DND-41 (cell line): ENCODE data around the gene KLHL10.

Experiments used
- ATAC-seq: fragments of 200-7000 bp; cut with Tn5 transposase; 3 replicates; pipeline ENCODE4 v1.9.1; 2021; ENCODE audit warnings: low read depth; ENCODE audit not compliant: insufficient read depth
- DNase-seq: peaks from one replicate; pipeline ENCODE4 v3.0.0-alpha.2; 2020
- H2AFZ ChIP-seq: 2 replicates; pipeline ENCODE4 v1.6.0; 2012; ENCODE audit warnings: low read depth, low read length
- H3K27ac ChIP-seq: 2 replicates; pipeline ENCODE4 v1.5.1; 2012; ENCODE audit warnings: low read length, inconsistent platforms
- H3K27me3 ChIP-seq: fragments of 200-600 bp; sonication (generic); 2 replicates; pipeline ENCODE4 v1.6.0; 2012; ENCODE audit warnings: low read length, mild to moderate bottlenecking, inconsistent platforms; ENCODE audit not compliant: insufficient read depth, poor library complexity
- H3K36me3 ChIP-seq: 2 replicates; pipeline ENCODE4 v1.5.1; 2012; ENCODE audit warnings: low read length, inconsistent platforms; ENCODE audit not compliant: insufficient read depth
- H3K4me1 ChIP-seq: 2 replicates; pipeline ENCODE4 v1.5.1; 2012; ENCODE audit warnings: mild to moderate bottlenecking, low read length; ENCODE audit not compliant: insufficient read depth
- H3K4me2 ChIP-seq: 2 replicates; pipeline ENCODE4 v1.6.0; 2012; ENCODE audit warnings: mild to moderate bottlenecking, moderate library complexity, low read length, inconsistent platforms; ENCODE audit not compliant: insufficient read depth
- H3K4me3 ChIP-seq, 2 experiments: fragments of 200-600 bp in 1 of 2; shearing (Covaris generic) in 1 of 2; 2 replicates each; pipeline ENCODE4 v1.5.1; 2012 to 2016; ENCODE audit warnings: inconsistent platforms in 2 of 2, low read length in 2 of 2, mild to moderate bottlenecking in 2 of 2, low read depth in 1 of 2, moderate library complexity in 1 of 2
- H3K79me2 ChIP-seq: 2 replicates; pipeline ENCODE4 v1.6.0; 2012; ENCODE audit warnings: low read length, inconsistent platforms; ENCODE audit not compliant: insufficient read depth
- H3K9ac ChIP-seq: 2 replicates; pipeline ENCODE4 v1.6.0; 2012; ENCODE audit warnings: low read depth, mild to moderate bottlenecking, inconsistent platforms, low read length, moderate library complexity
- H3K9me3 ChIP-seq: 2 replicates; pipeline ENCODE4 v1.5.1; 2012; ENCODE audit warnings: low read length, moderate library complexity, mild to moderate bottlenecking, inconsistent platforms; ENCODE audit not compliant: insufficient read depth, severe bottlenecking
- H4K20me1 ChIP-seq: 2 replicates; pipeline ENCODE4 v1.6.0; 2012; ENCODE audit warnings: low read length; ENCODE audit not compliant: insufficient read depth
- CTCF ChIP-seq: IDR thresholded peaks from 2 replicates; pipeline ENCODE4 v1.5.1; 2012; ENCODE audit warnings: borderline replicate concordance, low read length, moderate library complexity, mild to moderate bottlenecking; ENCODE audit not compliant: poor library complexity, severe bottlenecking; ENCODE audit errors: extremely low read depth
- EZH2 ChIP-seq: IDR thresholded peaks from 3 replicates; pipeline ENCODE4 v1.6.1; 2012; ENCODE audit warnings: borderline replicate concordance, low read depth, mild to moderate bottlenecking, moderate library complexity, low read length, inconsistent platforms; ENCODE audit not compliant: severe bottlenecking

KLHL10 gene

GRCh38 chr17:41800601-41801373 is 36.8 kb upstream of the KLHL10 start:
- no peaks in the 10 kb centered on the region for H4K20me1 ChIP-seq
- H2AFZ ChIP-seq, result peak overlapping the region; percentile 65
- ATAC-seq (peak; percentile 22; the same call in 1 of the 3 replicates), DNase-seq (no peak)
- no peak for TF ChIP-seq EZH2
- no peak for TF ChIP-seq CTCF
- peaks cover 4% of the 10 kb centered on the region for H3K4me1 ChIP-seq
- H3K36me3 ChIP-seq, result no peaks in the 10 kb centered on the region
- H3K9ac ChIP-seq, result no peak overlapping the region
- H3K79me2 ChIP-seq, result no peaks in the 10 kb centered on the region
- no peak overlapping the region for H3K4me3 ChIP-seq
- H3K27me3 ChIP-seq, result no peaks in the 10 kb centered on the region
- H3K27ac ChIP-seq, result no peak overlapping the region
- no peak overlapping the region for H3K4me2 ChIP-seq
- H3K9me3 ChIP-seq, result no peaks in the 10 kb centered on the region

- peak; percentile 76 for DNase-seq
- Histone ChIP-seq H2AFZ (peak overlapping the region; percentile 65), H3K9me3 (no peaks in the 10 kb centered on the region), H3K27ac (no peak overlapping the region), H3K36me3 (no peaks in the 10 kb centered on the region), H3K9ac (no peak overlapping the region), H3K79me2 (no peaks in the 10 kb centered on the region), H4K20me1 (no peaks in the 10 kb centered on the region), H3K4me3 (no peak overlapping the region), H3K4me1 (peaks cover 4% of the 10 kb centered on the region), H3K4me2 (peak overlapping the region; percentile 50), H3K27me3 (no peaks in the 10 kb centered on the region)
- ATAC-seq, result peak; percentile 91
- no peak for TF ChIP-seq EZH2
- TF ChIP-seq CTCF, result peak; percentile 98
Observed at GRCh38 chr17:41801374-41802271, 36.0 kb upstream of the KLHL10 start.

- no peak overlapping the region for H3K4me3 ChIP-seq
- no peak overlapping the region for H3K27ac ChIP-seq
- no peaks in the 10 kb centered on the region for H4K20me1 ChIP-seq
- H3K9me3 ChIP-seq, result no peaks in the 10 kb centered on the region
- DNase-seq, result no peak
- no peak overlapping the region for H2AFZ ChIP-seq
- no peak for ATAC-seq
- H3K27me3 ChIP-seq, result no peaks in the 10 kb centered on the region
- no peaks in the 10 kb centered on the region for H3K36me3 ChIP-seq
- no peak overlapping the region for H3K9ac ChIP-seq
- H3K4me2 ChIP-seq, result no peak overlapping the region
- H3K79me2 ChIP-seq, result no peaks in the 10 kb centered on the region
- H3K4me1 ChIP-seq, result peaks cover 4% of the 10 kb centered on the region
- TF ChIP-seq EZH2 (no peak), CTCF (no peak)
Observed at GRCh38 chr17:41803049-41804020, 34.3 kb upstream of the KLHL10 start.
